ENCODE results near the gene MIEN1. TPM values are rescaled to one million over a fixed set of nuclear protein-coding genes. Genes with fewer than 3 reads are reported as not detected.
"Not testable (repeated sequence)": the region's sequence is repeated elsewhere in the genome, so short reads cannot be mapped to it uniquely, and the experiment has no call there.

MIEN1 gene
- total and polyA plus RNA-seq, 8 donors, result 9.3 to 312 (median 114) TPM

DNA sequence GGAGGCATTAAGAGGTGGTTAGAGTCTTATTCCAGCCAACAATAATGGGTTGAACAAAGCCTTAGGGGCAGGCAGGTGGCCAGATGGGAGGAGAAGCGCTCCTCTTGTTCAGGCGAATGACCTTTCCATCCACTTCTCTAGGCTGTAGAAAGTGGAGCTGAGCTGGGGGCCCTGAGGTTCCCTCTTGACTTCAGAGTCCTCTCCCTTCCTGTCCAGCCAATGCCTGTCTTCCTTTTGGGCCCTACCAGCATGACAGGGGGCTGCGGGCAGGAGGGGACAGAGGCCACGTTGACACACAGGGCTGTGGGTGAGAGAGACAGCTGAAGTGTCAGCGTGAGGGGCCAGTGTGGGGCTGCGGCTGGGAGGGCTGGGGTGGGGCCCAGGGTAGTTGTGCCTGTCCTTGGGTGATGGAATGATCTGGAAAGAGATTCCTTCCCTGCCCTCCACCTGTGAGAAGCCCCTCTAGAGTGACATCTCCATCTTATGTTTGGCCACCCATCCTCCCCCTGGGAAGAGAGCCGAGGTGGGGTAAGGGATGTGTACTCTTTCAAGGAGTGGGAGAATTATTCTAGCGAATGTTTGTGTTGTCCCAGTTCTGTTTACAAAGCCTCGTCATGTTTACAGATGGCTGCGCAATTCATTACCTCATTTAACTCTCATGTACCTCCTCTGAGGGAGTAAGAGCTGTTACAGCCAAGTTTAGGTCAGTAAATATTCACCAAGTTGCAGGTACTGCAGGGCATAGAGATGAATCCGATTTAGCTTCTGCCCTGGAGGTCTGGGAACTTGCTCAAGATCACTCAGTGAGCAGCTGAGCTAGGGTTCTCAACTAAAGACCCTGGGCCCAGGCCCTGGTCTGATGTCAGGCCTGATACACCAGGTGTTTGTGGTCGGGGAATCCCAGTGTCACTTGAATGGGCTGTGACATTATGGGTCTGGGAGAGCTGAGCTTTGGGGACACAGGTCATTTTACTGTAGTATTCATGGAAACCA, 27.1 kb downstream of the MIEN1 start:
- peak overlapping the region; percentile 85 to 95 (median 92) for H3K27ac ChIP-seq
- H3K9me3 ChIP-seq, result no peaks in the 10 kb centered on the region
- intact Hi-C loops (cut with DNase I; ENCODE audit: low total_unique reads), result no loop called here
- TF ChIP-seq EP300 (IDR thresholded peaks at IDR 0.05) (no peak), POLR2AphosphoS5 (IDR thresholded peaks at IDR 0.05) (peak in 1 of 3 donors; percentile 12)
- DNase-seq, result no peak
- WGBS, 5 donors, result 36 to 50% (median 44%) methylated on average over 9 to 12 of the region's 12 CpGs
- H3K27me3 ChIP-seq, result peaks cover 0 to 20% (median 8%) of the 10 kb centered on the region in 3 donors
- peaks cover 58 to 87% (median 80%) of the 10 kb centered on the region in 4 donors for H3K4me1 ChIP-seq
- H3K36me3 ChIP-seq, result peaks cover 8 to 17% (median 13%) of the 10 kb centered on the region in 4 donors
- peak overlapping the region in 1 of 4 donors; percentile 5 for H3K4me3 ChIP-seq

DNA sequence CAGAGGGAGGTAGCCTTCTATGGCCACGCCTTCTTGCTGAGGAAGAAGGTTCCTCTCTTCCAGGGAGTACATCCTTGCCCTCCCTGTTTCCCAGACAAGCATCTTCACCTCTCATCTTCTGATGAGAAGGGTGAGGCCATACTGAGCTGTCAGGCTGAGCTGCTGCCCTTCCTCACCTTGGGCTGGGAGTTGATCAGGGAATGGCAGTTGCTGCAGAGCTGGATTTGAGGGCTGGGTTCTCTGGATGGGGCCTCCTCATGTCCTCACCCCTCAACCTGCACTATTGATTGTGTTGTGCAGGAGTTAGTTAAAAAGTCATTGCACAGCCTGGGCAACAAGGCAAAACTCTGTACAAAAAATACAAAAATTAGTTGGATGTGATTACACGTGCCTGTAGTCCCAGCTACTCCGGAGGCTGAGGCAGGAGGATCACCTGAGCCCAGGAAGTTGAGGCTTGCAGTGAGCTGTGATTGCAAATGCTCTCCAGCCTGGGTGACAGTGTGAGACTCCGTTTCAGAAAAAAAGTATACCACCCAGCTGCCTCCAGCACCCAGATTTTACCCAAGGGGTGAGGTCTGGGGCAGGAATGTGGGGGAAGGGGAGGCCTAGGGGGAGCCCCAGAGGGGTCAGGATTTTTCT, 28.4 kb downstream of the MIEN1 start:
- TF ChIP-seq POLR2AphosphoS5 (IDR thresholded peaks at IDR 0.05), result no peak
- TF ChIP-seq POLR2A (IDR thresholded peaks at IDR 0.05), result no peak
- no peak for TF ChIP-seq CTCF (IDR thresholded peaks at IDR 0.05)
- no peak for TF ChIP-seq EP300 (IDR thresholded peaks at IDR 0.05)
- intact Hi-C loops (cut with DNase I; ENCODE audit: low total_unique reads), result no loop called here
- Histone ChIP-seq H3K36me3 (peaks cover 0 to 4% (median 2%) of the 10 kb centered on the region in 4 donors), H3K9me3 (no peaks in the 10 kb centered on the region), H3K27me3 (peaks cover 0 to 20% (median 8%) of the 10 kb centered on the region in 3 donors), H3K4me3 (peak overlapping the region; percentile 60 to 96 (median 87)), H3K4me1 (peaks cover 51 to 76% (median 70%) of the 10 kb centered on the region in 4 donors), H3K27ac (peak overlapping the region; percentile 89 to 96 (median 93))
- DNase-seq, result no peak
- WGBS, 5 donors, result 58 to 63% (median 62%) methylated on average over 4 of the region's 4 CpGs

- Histone ChIP-seq H3K4me1 (peaks cover 45 to 72% (median 63%) of the 10 kb centered on the region in 4 donors), H3K4me3 (peak overlapping the region; percentile 60 to 96 (median 87)), H3K27ac (peak overlapping the region; percentile 89 to 96 (median 93)), H3K36me3 (no peaks in the 10 kb centered on the region), H3K27me3 (peaks cover 0 to 20% (median 8%) of the 10 kb centered on the region in 3 donors), H3K9me3 (no peaks in the 10 kb centered on the region)
- peak; percentile 61 to 77 for DNase-seq
- intact Hi-C loops (cut with DNase I; ENCODE audit: low total_unique reads), result no loop called here
- peak in 2 of 3 donors; percentile 17 to 55 for TF ChIP-seq POLR2AphosphoS5 (IDR thresholded peaks at IDR 0.05)
- TF ChIP-seq POLR2A (IDR thresholded peaks at IDR 0.05), result no peak
- 16 to 31% (median 20%) methylated on average over 9 to 10 of the region's 10 CpGs for WGBS, 5 donors
Measured at GRCh38 chr17:39701012-39701783, 29.1 kb downstream of the MIEN1 start.

DNA sequence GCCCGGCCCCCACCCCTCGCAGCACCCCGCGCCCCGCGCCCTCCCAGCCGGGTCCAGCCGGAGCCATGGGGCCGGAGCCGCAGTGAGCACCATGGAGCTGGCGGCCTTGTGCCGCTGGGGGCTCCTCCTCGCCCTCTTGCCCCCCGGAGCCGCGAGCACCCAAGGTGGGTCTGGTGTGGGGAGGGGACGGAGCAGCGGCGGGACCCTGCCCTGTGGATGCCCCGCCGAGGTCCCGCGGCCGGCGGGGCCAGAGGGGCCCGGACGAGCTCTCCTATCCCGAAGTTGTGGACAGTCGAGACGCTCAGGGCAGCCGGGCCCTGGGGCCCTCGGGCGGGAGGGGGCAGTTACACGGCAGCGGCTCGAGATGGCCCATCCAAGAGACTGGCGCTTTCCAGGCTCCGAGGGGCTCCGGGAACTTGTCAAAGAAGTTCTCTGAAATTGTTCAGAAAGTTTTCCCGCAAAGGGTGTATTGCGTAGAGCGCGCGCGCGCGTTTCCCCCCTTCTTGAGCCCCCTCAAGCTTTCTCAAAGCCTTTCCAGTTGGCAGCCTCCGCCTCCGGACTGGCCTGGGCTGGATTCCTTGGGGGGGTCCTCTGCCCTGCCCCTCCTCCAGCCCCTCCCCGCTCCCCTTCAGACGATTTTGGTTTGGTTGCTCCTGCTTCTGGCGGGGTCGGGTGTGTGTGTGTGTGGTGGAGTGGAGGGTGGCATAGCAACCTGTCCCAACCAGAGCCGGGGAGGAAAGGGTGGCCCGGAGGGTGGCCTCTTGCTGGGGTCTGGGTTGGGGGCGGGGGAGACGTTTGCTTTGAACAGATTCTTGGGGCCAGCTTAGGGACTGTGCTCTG, 30.0 kb downstream of the MIEN1 start:
- Histone ChIP-seq H3K27me3 (peaks cover 0 to 20% (median 8%) of the 10 kb centered on the region in 3 donors), H3K4me1 (peaks cover 39 to 63% (median 56%) of the 10 kb centered on the region in 4 donors), H3K9me3 (no peaks in the 10 kb centered on the region), H3K36me3 (peaks cover 0 to under 1% (median 0%) of the 10 kb centered on the region in 4 donors), H3K4me3 (peak overlapping the region; percentile 60 to 96 (median 87)), H3K27ac (peak overlapping the region; percentile 89 to 96 (median 93))
- peak in 1 of 2 donors; percentile 88 for DNase-seq
- intact Hi-C loops (cut with DNase I; ENCODE audit: low total_unique reads), result no loop called here
- WGBS, 5 donors, result 1 to 2% (median 2%) methylated on average over 26 to 57 of the region's 57 CpGs
- TF ChIP-seq EP300 (IDR thresholded peaks at IDR 0.05), result no peak

- no peaks in the 10 kb centered on the region for H3K9me3 ChIP-seq
- peaks cover 34 to 58% (median 50%) of the 10 kb centered on the region in 4 donors for H3K4me1 ChIP-seq
- DNase-seq, result peak; percentile 80 to 95
- no peak for TF ChIP-seq EP300 (IDR thresholded peaks at IDR 0.05)
- TF ChIP-seq POLR2AphosphoS5 (IDR thresholded peaks at IDR 0.05), result peak; percentile 28 to 91 (median 86)
- peak in 1 of 4 donors; percentile 57 for TF ChIP-seq POLR2A (IDR thresholded peaks at IDR 0.05)
- peaks cover 0 to 20% (median 8%) of the 10 kb centered on the region in 3 donors for H3K27me3 ChIP-seq
- H3K27ac ChIP-seq, result peak within 1 kb of the TSS; percentile 89 to 96 (median 93)
- peaks cover 0 to 6% (median 0%) of the 10 kb centered on the region in 4 donors for H3K36me3 ChIP-seq
- peak within 1 kb of the TSS; percentile 60 to 96 (median 87) for H3K4me3 ChIP-seq
- intact Hi-C loops (cut with DNase I; ENCODE audit: low total_unique reads), result no loop called here
- 1 to 12% (median 5%) methylated on average over 11 to 20 of the region's 20 CpGs for WGBS, 5 donors
Measured at GRCh38 chr17:39699818-39700147, 30.5 kb downstream of the MIEN1 start, which contains the start of gene ERBB2. Gene ERBB2, plus strand, starts transcription at chr17:39700064. Its CDS starts 175 bp downstream, at chr17:39700239.

- DNase-seq; H3K36me3 ChIP-seq; H3K9me3 ChIP-seq; intact Hi-C loops (cut with DNase I; ENCODE audit: low total_unique reads): not testable (repeated sequence)
- WGBS, 5 donors, result 41 to 50% (median 48%) methylated on average over 11 of the region's 11 CpGs
- Histone ChIP-seq H3K4me1 (peaks cover 30 to 53% (median 45%) of the 10 kb centered on the region in 4 donors), H3K4me3 (peak overlapping the region; percentile 60 to 96 (median 87)), H3K27me3 (peaks cover 0 to 20% (median 8%) of the 10 kb centered on the region in 3 donors), H3K27ac (peak overlapping the region; percentile 89 to 96 (median 93))
Measured at GRCh38 chr17:39699157-39699817, 31.0 kb downstream of the MIEN1 start.

Data from stomach (tissue), 9 donors.